Common myeloid progenitor, CD34-positive (primary cell): Measurements from ENCODE around the gene CACNA1D.
A peak's percentile ranks its signal among the peaks of the same experiment; 100 is the strongest.

Source experiments
- CTCF ChIA-PET: fragments of 350-600 bp; sonication (Branson Sonifier 250); formaldehyde crosslinking; loops from one replicate; lab custom pipeline; 2021; ENCODE audit warnings: antibody characterized with exemption; lab: Charles Lee
- POLR2A ChIA-PET: fragments of 350-600 bp; sonication (Branson Sonifier 250); formaldehyde crosslinking; loops from one replicate; lab custom pipeline; 2021; ENCODE audit warnings: antibody characterized with exemption; lab: Charles Lee
- DNase-seq, 3 donors: peaks; one replicate each; pipeline versions ENCODE4 v3.0.0 to v3.0.0-alpha.2; 2013
- H3K27ac ChIP-seq, 2 experiments: 1 replicate in 1 of 2; 2 replicates in 1 of 2; pipeline ENCODE4 v1.7.0; 2013; ENCODE audit warnings: inconsistent platforms in 2 of 2, low read length in 2 of 2, mild to moderate bottlenecking in 2 of 2, low read depth in 1 of 2, moderate library complexity in 1 of 2; ENCODE audit not compliant: severe bottlenecking in 2 of 2, insufficient read depth in 1 of 2, poor library complexity in 1 of 2
- H3K27me3 ChIP-seq, 5 experiments: replicated peaks in 2 of 5; 1 replicate in 3 of 5; 2 replicates in 2 of 5; pipeline versions ENCODE4 v1.6.1 to v1.7.0; 2013; ENCODE audit warnings: low read length in 4 of 5, mild to moderate bottlenecking in 2 of 5, moderate library complexity in 2 of 5, inconsistent platforms in 1 of 5; ENCODE audit not compliant: insufficient read depth in 5 of 5, control insufficient read depth in 4 of 5
- H3K36me3 ChIP-seq, 4 experiments: 1 replicate in 2 of 4; 2 replicates in 2 of 4; pipeline versions ENCODE4 v1.6.1 to v1.7.0; 2013; ENCODE audit warnings: low read length in 3 of 4, control low read depth in 1 of 4, mild to moderate bottlenecking in 1 of 4; ENCODE audit not compliant: control insufficient read depth in 4 of 4, insufficient read depth in 4 of 4
- H3K4me1 ChIP-seq, 4 experiments: 1 replicate in 3 of 4; 2 replicates in 1 of 4; pipeline versions ENCODE4 v1.6.1 to v1.7.1; 2013; ENCODE audit warnings: low read length in 3 of 4, mild to moderate bottlenecking in 3 of 4, control low read depth in 1 of 4, inconsistent platforms in 1 of 4, moderate library complexity in 1 of 4; ENCODE audit not compliant: control insufficient read depth in 4 of 4, insufficient read depth in 4 of 4; ENCODE audit errors: control extremely low read depth in 1 of 4
- H3K4me3 ChIP-seq, 7 experiments: 1 replicate in 4 of 7; 2 replicates in 3 of 7; pipeline versions ENCODE4 v1.5.1 to v1.7.0; 2013; ENCODE audit warnings: mild to moderate bottlenecking in 7 of 7, low read length in 6 of 7, moderate library complexity in 6 of 7, inconsistent platforms in 2 of 7, low read depth in 2 of 7, control low read depth in 1 of 7; ENCODE audit not compliant: insufficient read depth in 4 of 7, control insufficient read depth in 1 of 7; ENCODE audit errors: extremely low read depth in 1 of 7
- H3K9me3 ChIP-seq, 5 experiments: 1 replicate in 4 of 5; 2 replicates in 1 of 5; pipeline versions ENCODE4 v1.6.1 to v1.7.1; 2013; ENCODE audit warnings: low read length in 4 of 5, mild to moderate bottlenecking in 2 of 5, inconsistent platforms in 1 of 5, low read depth in 1 of 5, moderate library complexity in 1 of 5; ENCODE audit not compliant: control insufficient read depth in 4 of 5, insufficient read depth in 2 of 5; ENCODE audit errors: control extremely low read depth in 1 of 5
- WGBS: methylation state at CpG from one replicate; pipeline ENCODE4 v1.1.5; 2013; ENCODE audit not compliant: insufficient coverage; 5-methylcytosine and 5-hydroxymethylcytosine counted together

CACNA1D gene

GRCh38 chr3:53730576-53730975, 236.2 kb downstream of the CACNA1D start:
- Histone ChIP-seq H3K27me3 (no peaks in the 10 kb centered on the region), H3K9me3 (no peaks in the 10 kb centered on the region), H3K27ac (no peak overlapping the region), H3K4me1 (no peaks in the 10 kb centered on the region), H3K36me3 (no peaks in the 10 kb centered on the region), H3K4me3 (no peak overlapping the region)
- no peak for DNase-seq
- ChIA-PET CTCF (no interaction called here), POLR2A (no interaction called here)
- WGBS = 94% methylated on average over 8 of the region's 8 CpGs

DNA sequence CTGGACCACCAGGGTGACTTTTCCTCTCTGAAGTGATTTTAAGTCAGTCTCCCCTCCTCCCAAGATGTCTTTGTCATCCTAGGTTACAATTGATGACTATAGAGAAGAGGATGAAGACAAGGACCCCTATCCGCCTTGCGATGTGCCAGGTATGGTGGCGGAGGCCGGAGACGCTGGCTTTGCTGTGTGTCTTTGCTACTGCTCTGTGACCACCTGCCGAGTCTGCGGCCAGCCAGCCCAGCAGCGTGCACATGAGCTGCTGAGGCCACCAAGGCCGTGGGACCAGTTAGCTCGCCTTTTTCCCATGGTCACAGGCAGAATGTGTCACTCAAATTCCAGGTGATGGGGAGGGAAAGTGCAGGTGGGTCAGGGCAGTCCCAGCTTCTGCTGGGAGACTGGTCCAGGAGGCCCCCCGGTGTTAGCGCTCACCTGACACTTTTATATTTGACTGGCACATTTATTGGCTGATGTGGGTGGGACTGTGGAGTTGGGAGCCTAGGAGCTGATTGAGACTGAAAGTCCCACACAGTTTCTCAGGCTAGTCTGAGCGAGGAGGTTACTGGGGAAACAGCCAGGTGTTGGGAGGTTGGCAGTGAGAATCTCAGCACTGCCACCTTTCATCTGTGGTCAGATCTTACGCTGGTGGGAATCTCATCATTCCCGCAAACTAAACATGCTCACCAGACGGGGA, 237.7 kb downstream of the CACNA1D start:
- Histone ChIP-seq H3K4me3 (no peak overlapping the region), H3K9me3 (no peaks in the 10 kb centered on the region), H3K27ac (no peak overlapping the region), H3K36me3 (no peaks in the 10 kb centered on the region), H3K27me3 (no peaks in the 10 kb centered on the region), H3K4me1 (no peaks in the 10 kb centered on the region)
- WGBS = 97% methylated on average over 13 of the region's 16 CpGs
- DNase-seq = no peak
- ChIA-PET POLR2A (no interaction called here), CTCF (no interaction called here)

GRCh38 chr3:53733446-53733845, 239.0 kb downstream of the CACNA1D start:
- WGBS = 0% methylated on average over 1 of the region's 1 CpG
- Histone ChIP-seq H3K9me3 (no peaks in the 10 kb centered on the region), H3K27me3 (no peaks in the 10 kb centered on the region), H3K4me1 (no peaks in the 10 kb centered on the region), H3K27ac (no peak overlapping the region), H3K4me3 (no peak overlapping the region), H3K36me3 (no peaks in the 10 kb centered on the region)
- DNase-seq = peak; percentile 12 to 58 (median 35)
- ChIA-PET POLR2A (no interaction called here), CTCF (interaction anchor here (0.8 to 1.9 kb wide), 2 partner anchors 13 to 21 kb away, joined by 4 to 6 read pairs; no protein-coding TSS in a partner anchor)

- H3K4me1 ChIP-seq = peaks cover 0 to 4% (median 0%) of the 10 kb centered on the region in 4 experiments
- DNase-seq = no peak
- H3K27ac ChIP-seq = no peak overlapping the region
- no peaks in the 10 kb centered on the region for H3K36me3 ChIP-seq
- ChIA-PET CTCF (no interaction called here), POLR2A (no interaction called here)
- no peaks in the 10 kb centered on the region for H3K9me3 ChIP-seq
- 100% methylated on average over 4 of the region's 4 CpGs for WGBS
- peaks cover 0 to 3% (median 0%) of the 10 kb centered on the region in 5 experiments for H3K27me3 ChIP-seq
- H3K4me3 ChIP-seq = no peak overlapping the region
Observed at GRCh38 chr3:53739966-53740365, 245.6 kb downstream of the CACNA1D start.

DNA sequence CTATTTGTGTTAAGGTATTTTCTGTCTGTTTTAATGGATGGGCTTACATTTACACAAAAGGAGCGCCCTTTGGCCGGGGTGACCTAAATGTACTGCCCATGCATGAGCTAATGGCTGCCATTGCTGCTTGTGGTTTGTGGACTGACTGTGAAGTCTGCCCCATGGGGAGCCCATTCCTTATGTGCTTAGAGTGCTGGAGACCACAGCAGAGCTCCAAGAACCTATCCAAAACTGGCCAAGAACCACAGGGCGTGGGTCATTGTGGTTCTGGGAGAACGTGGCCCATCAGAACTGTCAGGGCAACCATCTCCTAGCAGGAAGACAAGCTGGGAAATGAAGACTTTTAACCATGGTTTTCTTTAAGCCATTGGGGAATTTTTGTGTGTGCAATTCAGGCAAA, 246.5 kb downstream of the CACNA1D start:
- no peaks in the 10 kb centered on the region for H3K9me3 ChIP-seq
- ChIA-PET POLR2A (no interaction called here), CTCF (no interaction called here)
- peaks cover 0 to 3% (median 0%) of the 10 kb centered on the region in 5 experiments for H3K27me3 ChIP-seq
- peaks cover 0 to 4% (median 0%) of the 10 kb centered on the region in 4 experiments for H3K4me1 ChIP-seq
- no peak overlapping the region for H3K4me3 ChIP-seq
- H3K36me3 ChIP-seq = no peaks in the 10 kb centered on the region
- no peak overlapping the region for H3K27ac ChIP-seq
- 86% methylated on average over 4 of the region's 4 CpGs for WGBS
- DNase-seq = no peak

- no peak overlapping the region for H3K27ac ChIP-seq
- peaks cover 0 to 4% (median 0%) of the 10 kb centered on the region in 4 experiments for H3K4me1 ChIP-seq
- 97% methylated on average over 7 of the region's 8 CpGs for WGBS
- CTCF ChIA-PET = interaction anchor here (0.5 kb wide), 1 partner anchor 438 kb away, joined by 3 read pairs; no protein-coding TSS in a partner anchor
- no peaks in the 10 kb centered on the region for H3K36me3 ChIP-seq
- peaks cover 0 to 3% (median 0%) of the 10 kb centered on the region in 5 experiments for H3K27me3 ChIP-seq
- no peaks in the 10 kb centered on the region for H3K9me3 ChIP-seq
- no peak for DNase-seq
- H3K4me3 ChIP-seq = no peak overlapping the region
- POLR2A ChIA-PET = no interaction called here
Observed at GRCh38 chr3:53744351-53744750, 249.9 kb downstream of the CACNA1D start.

GRCh38 chr3:53747559-53747958, 253.1 kb downstream of the CACNA1D start:
- DNase-seq = no peak
- POLR2A ChIA-PET = no interaction called here
- Histone ChIP-seq H3K27me3 (peaks cover 0 to 3% (median 0%) of the 10 kb centered on the region in 5 experiments), H3K36me3 (no peaks in the 10 kb centered on the region), H3K4me3 (no peak overlapping the region), H3K4me1 (peaks cover 0 to 4% (median 0%) of the 10 kb centered on the region in 4 experiments), H3K27ac (no peak overlapping the region), H3K9me3 (no peaks in the 10 kb centered on the region)
- CTCF ChIA-PET = no interaction called here
- WGBS = 98% methylated on average over 4 of the region's 4 CpGs
